ENCODE data around the gene LIFR.
"Not testable (repeated sequence)": the region's sequence is repeated elsewhere in the genome, so short reads cannot be mapped to it uniquely, and the experiment has no call there.

LIFR gene

GRCh38 chr5:38600329-38601045, 44.0 kb upstream of the LIFR start:
- no peak for TF ChIP-seq CTCF (IDR thresholded peaks at IDR 0.05; ENCODE audit: low read depth, low read length, missing control alignments)
- H3K4me3 ChIP-seq (ENCODE audit: low read depth, low read length) = no peak overlapping the region
- DNase-seq (ENCODE audit: low read depth) = no peak

DNA sequence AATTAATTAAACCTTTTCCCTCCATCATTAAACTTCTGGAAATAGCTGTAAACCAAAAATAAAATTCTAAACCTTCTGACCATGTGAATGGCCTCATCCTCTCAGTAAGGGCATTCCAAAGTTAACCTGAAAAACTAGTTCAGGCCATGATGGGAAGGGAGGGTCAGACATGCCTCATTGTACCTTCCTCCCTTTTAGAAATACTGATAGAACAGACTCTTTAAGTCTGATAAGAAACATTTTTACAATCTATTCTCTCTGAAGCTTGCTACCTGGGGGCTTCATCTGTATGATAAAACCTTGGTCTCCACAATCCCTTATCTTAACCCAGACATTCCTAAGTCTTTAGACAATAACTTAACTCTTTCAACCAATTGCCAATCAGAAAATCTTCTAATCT, 43.3 kb upstream of the LIFR start:
- DNase-seq (ENCODE audit: low read depth); H3K4me3 ChIP-seq (ENCODE audit: low read depth, low read length): not testable (repeated sequence)

GRCh38 chr5:38598994-38599617, 42.7 kb upstream of the LIFR start:
- no peak overlapping the region for H3K4me3 ChIP-seq (ENCODE audit: low read depth, low read length)
- no peak for DNase-seq (ENCODE audit: low read depth)
- no peak for TF ChIP-seq CTCF (IDR thresholded peaks at IDR 0.05; ENCODE audit: low read depth, low read length, missing control alignments)

DNA sequence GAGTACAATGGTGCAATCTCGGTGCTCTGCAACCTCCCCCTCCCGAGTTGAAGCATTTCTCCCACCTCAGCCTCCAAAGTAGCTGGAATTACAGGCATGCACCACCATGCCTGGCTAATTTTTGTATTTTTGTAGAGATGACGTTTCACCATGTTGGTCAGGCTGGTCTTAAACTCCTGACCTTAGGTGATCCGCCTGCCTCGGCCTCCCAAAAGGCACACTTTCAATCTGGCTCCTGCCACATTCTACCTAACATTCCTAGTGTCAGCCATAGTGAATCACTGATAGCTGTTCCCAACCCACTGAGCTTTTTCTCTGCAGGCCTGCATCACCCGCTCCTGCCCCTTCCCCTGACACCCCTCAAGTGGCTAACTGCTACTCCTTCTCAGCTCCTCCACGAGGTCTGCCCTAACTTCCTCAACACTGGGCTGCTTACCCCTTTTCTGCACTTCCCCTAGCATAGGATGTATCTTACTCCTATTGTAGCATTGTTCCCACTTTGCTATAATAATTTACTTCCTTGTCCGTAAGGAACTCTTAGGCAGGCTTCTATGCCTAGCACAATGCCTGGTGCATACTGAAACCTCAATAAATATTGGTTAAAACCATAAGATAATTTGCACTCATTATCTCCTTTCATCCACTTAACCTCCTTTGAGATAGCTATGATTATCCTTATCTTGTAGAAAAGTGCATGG, 42.0 kb upstream of the LIFR start:
- no peak overlapping the region for H3K4me3 ChIP-seq (ENCODE audit: low read depth, low read length)
- no peak for DNase-seq (ENCODE audit: low read depth)
- no peak for TF ChIP-seq CTCF (IDR thresholded peaks at IDR 0.05; ENCODE audit: low read depth, low read length, missing control alignments)

DNA sequence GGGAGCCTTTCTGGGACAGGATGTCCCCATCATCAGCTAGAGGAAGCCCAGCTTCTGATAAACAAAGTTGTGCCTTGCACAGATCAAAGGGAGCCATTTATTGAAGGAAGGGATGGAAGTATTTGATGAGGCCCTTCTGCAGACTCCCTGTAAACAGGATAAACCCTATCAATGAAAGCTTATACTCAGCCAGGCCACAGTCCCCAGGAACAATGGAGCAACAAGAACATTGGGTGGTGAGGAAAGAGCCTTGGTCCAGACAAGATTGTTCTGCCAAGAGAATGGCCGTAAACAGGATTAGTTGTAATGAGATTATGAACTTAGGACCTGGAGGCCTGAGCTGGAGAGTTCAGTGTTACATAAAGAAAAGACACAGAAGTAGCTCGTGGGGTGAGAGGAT, 40.5 kb upstream of the LIFR start:
- DNase-seq (ENCODE audit: low read depth) = no peak
- no peak overlapping the region for H3K4me3 ChIP-seq (ENCODE audit: low read depth, low read length)
- no peak for TF ChIP-seq CTCF (IDR thresholded peaks at IDR 0.05; ENCODE audit: low read depth, low read length, missing control alignments)

- DNase-seq (ENCODE audit: low read depth) = no peak
- H3K4me3 ChIP-seq (ENCODE audit: low read depth, low read length) = no peak overlapping the region
- TF ChIP-seq CTCF (IDR thresholded peaks at IDR 0.05; ENCODE audit: low read depth, low read length, missing control alignments) = no peak
Measured at GRCh38 chr5:38595132-38595745, 38.8 kb upstream of the LIFR start.

DNA sequence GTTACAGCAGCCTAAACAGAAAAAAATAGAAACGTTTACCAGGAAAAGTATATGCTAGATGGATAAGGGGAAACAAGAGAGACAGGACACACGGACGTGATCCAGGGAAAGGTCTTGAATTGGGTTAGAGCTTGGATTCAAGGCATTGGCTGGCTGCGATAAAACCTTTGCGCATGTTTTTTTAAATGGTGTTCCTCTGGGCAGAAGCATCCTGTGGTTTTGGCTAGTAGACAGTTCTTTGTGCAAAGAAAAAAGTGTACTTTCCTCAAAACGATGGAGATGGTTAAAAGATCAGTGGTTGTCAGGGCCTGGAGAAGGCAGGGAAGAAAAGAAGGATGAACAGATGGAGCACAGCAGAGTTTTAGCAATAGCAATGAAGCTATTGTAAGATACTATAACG, 37.5 kb upstream of the LIFR start:
- no peak for DNase-seq (ENCODE audit: low read depth)
- no peak overlapping the region for H3K4me3 ChIP-seq (ENCODE audit: low read depth, low read length)
- TF ChIP-seq CTCF (IDR thresholded peaks at IDR 0.05; ENCODE audit: low read depth, low read length, missing control alignments) = no peak

Measured in GM12864 (cell line).